Right lobe of liver (tissue), 6 donors: ENCODE measurements around the gene TCN1. TPM values are rescaled to one million over a fixed set of nuclear protein-coding genes. Genes with fewer than 3 reads are reported as not detected.

Experiments used
- ATAC-seq, 4 donors: fragments of 200-7000 bp; cut with Tn5 transposase; one replicate each; pipeline ENCODE4 v1.9.1; 2020; ENCODE audit warnings: mild to moderate bottlenecking in 4 of 4, moderate library complexity in 4 of 4
- DNase-seq, 3 donors: peaks; one replicate each; pipeline ENCODE4 v3.0.0-alpha.2; 2020
- H3K27ac ChIP-seq, 3 donors: fragments of 200-600 bp; one replicate each; pipeline ENCODE4 v1.8.0; 2022
- H3K27me3 ChIP-seq, 2 donors: fragments of 200-600 bp; one replicate each; pipeline ENCODE4 v1.8.0; 2022
- H3K36me3 ChIP-seq, 4 donors: fragments of 200-600 bp; sonication (generic) in 1 of 4; one replicate each; pipeline versions ENCODE4 v1.5.1 to v1.8.0; 2017 to 2022; ENCODE audit warnings: control low read depth in 1 of 4
- H3K4me1 ChIP-seq, 4 donors: fragments of 200-600 bp; sonication (generic) in 1 of 4; one replicate each; pipeline versions ENCODE4 v1.5.1 to v1.8.0; 2017 to 2022; ENCODE audit warnings: control low read depth in 1 of 4
- H3K4me3 ChIP-seq, 3 donors: fragments of 200-600 bp; one replicate each; pipeline ENCODE4 v1.8.0; 2022
- H3K9me3 ChIP-seq, 4 donors: fragments of 200-600 bp; sonication (generic) in 1 of 4; one replicate each; pipeline versions ENCODE4 v1.5.1 to v1.8.0; 2017 to 2022; ENCODE audit warnings: control low read depth in 1 of 4
- POLR2A ChIP-seq: fragments of 450-650 bp; IDR thresholded peaks from one replicate; pipeline ENCODE4 v1.6.1; 2017; ENCODE audit warnings: antibody characterized with exemption, mild to moderate bottlenecking
- WGBS: methylation state at CpG from one replicate; pipeline ENCODE4 v1.1.6; 2018; ENCODE audit warnings: low coverage, low lambda C conversion rate; ENCODE audit not compliant: insufficient coverage; ENCODE audit errors: missing lambda C conversion rate; 5-methylcytosine and 5-hydroxymethylcytosine counted together
- intact Hi-C, 2 donors: fragments of 100-400 bp; cut with DNase I; formaldehyde crosslinking; loops; one replicate each; pipeline versions ENCODE4 v1.11.2 to v1.14.1; 2022
- total RNA-seq, 6 experiments: library from RNA; depleted of rRNA in 2 of 6; stranded (reverse); fragments of >200 nt in 2 of 6; fragmentation: NEBNext Ultra II Directional in 3 of 6; extraction: Animal tissue kit (Norgen Biotek cat#: 25700) in 3 of 6; gene quantifications; one replicate each; pipeline versions ENCODE4 v1.1.0 to v1.2.4, GENCODE V29; 2016 to 2023
- TF ChIP-seq, protein P1 (sequence below), 4 donors: fragments of 200-600 bp in 3 of 4; fragments of 450-650 bp in 1 of 4; IDR thresholded peaks; one replicate each; pipeline versions ENCODE4 v1.5.1 to v1.8.0; 2016 to 2022; ENCODE audit warnings: antibody characterized with exemption in 4 of 4, mild to moderate bottlenecking in 2 of 4
- donor health status: DM: no; HTN: yes; CAD: no.
- donor health status: DM: no; HTN: no; CAD: no.
- donor health status: DM: no; HTN: no; CAD: no.
- donor health status: DM: no; HTN: yes; CAD: no.
- donor health status: DM: no; HTN: yes; CAD: no.

TCN1 gene
- total RNA-seq, 6 experiments from 2014 or later = 0.55 to 0.62 TPM; not detected in 4

DNA sequence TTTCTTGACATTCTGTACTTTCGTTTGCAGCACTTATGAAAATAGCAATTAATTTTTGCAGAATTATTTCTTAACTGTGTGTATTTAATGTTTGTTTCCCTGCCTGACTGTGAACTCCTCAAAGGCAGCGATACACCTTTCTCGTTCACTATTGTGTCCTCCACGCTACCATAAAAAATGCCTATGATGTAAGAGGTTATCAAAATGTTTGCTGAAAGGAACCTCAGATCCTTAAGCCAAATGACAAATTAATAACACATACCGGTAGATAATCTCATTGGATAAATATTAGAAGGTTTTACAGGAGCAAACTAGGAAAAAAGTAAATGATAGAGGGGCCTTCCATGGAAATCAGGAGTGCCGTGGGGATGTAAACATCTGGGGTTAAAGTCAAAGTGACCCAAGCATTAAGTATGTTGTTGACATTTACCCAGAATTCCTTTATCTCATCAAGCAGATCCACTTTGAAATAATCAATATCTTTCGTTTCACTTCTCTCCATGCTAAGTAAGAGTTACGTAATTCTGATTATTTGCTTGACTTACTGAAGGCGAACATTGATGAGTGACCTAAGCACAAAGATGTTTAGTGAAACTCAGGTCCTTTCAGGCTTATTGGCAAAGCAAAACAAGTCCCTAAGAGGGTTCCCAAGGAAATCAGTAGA, 9.7 kb upstream of the TCN1 start:
- Histone ChIP-seq H3K4me1 (no peaks in the 10 kb centered on the region), H3K27ac (no peak overlapping the region), H3K36me3 (no peaks in the 10 kb centered on the region), H3K4me3 (no peak overlapping the region), H3K27me3 (no peaks in the 10 kb centered on the region), H3K9me3 (no peaks in the 10 kb centered on the region)
- peak in 2 of 4 donors; percentile 28 to 44 for ATAC-seq
- DNase-seq = no peak
- intact Hi-C loops = no loop called here
- TF ChIP-seq, protein P1, sequence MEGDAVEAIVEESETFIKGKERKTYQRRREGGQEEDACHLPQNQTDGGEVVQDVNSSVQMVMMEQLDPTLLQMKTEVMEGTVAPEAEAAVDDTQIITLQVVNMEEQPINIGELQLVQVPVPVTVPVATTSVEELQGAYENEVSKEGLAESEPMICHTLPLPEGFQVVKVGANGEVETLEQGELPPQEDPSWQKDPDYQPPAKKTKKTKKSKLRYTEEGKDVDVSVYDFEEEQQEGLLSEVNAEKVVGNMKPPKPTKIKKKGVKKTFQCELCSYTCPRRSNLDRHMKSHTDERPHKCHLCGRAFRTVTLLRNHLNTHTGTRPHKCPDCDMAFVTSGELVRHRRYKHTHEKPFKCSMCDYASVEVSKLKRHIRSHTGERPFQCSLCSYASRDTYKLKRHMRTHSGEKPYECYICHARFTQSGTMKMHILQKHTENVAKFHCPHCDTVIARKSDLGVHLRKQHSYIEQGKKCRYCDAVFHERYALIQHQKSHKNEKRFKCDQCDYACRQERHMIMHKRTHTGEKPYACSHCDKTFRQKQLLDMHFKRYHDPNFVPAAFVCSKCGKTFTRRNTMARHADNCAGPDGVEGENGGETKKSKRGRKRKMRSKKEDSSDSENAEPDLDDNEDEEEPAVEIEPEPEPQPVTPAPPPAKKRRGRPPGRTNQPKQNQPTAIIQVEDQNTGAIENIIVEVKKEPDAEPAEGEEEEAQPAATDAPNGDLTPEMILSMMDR (IDR thresholded peaks at IDR 0.05) = no peak
- TF ChIP-seq POLR2A = no peak
- 32% methylated on average over 9 of the region's 9 CpGs for WGBS

DNA sequence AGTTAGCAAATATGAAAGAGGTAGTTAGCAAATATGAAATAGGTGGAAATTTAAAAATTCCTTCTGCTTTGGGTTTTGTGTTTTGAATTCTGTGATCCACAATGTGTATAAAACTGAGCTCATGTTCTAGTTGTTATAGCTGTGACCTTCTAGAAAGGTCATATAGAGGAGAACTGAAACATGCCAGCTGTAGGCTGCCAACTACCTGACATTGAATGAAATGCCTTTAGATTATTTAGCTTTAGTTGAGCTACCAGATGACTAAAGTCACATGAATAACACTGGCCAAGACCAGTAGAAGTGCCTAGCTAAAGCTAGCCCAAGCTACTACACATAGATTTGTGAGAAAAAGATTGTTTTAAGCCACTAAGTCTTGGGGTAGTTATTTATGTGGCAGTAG, 5.8 kb upstream of the TCN1 start:
- intact Hi-C loops = no loop called here
- no peaks in the 10 kb centered on the region for H3K27me3 ChIP-seq
- TF ChIP-seq POLR2A = no peak
- TF ChIP-seq, protein P1 (IDR thresholded peaks at IDR 0.05) = no peak
- ATAC-seq = no peak
- H3K27ac ChIP-seq = no peak overlapping the region
- no peaks in the 10 kb centered on the region for H3K36me3 ChIP-seq
- no peak for DNase-seq
- no peaks in the 10 kb centered on the region for H3K4me1 ChIP-seq
- no peak overlapping the region for H3K4me3 ChIP-seq
- no peaks in the 10 kb centered on the region for H3K9me3 ChIP-seq

DNA sequence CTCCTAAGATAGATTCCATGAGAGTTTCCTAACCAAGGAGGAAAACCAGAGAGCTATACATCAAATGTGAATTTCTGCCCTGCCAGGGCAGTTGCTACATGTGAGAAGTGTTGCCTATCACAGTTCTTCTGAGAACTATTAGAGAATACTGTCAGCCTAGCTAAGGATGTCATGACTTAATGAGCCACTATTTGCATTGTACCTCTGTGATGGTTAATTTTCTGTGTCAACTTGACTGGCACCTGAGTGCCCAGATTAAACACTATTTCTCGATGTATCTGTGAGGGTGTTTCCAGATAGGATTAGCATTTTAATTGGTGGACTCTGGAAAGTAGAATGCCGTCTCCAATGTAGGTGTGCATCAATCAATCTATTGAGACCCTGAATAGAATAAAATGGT, 1.7 kb upstream of the TCN1 start:
- H3K27ac ChIP-seq = no peak overlapping the region
- ATAC-seq (no peak), DNase-seq (no peak)
- no peak overlapping the region for H3K4me3 ChIP-seq
- intact Hi-C loops = no loop called here
- no peaks in the 10 kb centered on the region for H3K27me3 ChIP-seq
- no peaks in the 10 kb centered on the region for H3K36me3 ChIP-seq
- WGBS = 83% methylated on average over 2 of the region's 2 CpGs
- TF ChIP-seq, protein P1 (IDR thresholded peaks at IDR 0.05) = no peak
- no peak for TF ChIP-seq POLR2A
- H3K4me1 ChIP-seq = no peaks in the 10 kb centered on the region
- H3K9me3 ChIP-seq = no peaks in the 10 kb centered on the region

DNA sequence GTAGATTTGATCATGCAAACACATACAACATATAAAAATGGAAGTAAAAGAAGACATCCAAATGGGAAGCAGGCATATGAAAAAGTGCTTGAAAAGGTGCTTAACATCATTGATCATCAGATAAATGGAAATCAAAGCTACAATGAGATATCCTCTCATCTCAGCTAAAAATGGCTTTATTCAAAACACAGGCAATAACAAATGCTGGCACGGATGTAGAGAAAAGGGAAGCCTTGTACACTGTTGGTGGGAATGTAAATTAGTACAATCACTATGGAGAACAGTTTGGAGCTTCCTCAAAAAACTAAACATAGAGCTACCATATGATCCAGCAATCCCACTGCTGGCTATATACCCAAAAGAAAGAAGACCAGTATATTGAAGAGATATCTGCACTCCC, 549 bp upstream of the TCN1 start:
- ATAC-seq = no peak
- WGBS = 11% methylated on average over 1 of the region's 1 CpG
- TF ChIP-seq, protein P1 (IDR thresholded peaks at IDR 0.05) = no peak
- no peak for TF ChIP-seq POLR2A

DNA sequence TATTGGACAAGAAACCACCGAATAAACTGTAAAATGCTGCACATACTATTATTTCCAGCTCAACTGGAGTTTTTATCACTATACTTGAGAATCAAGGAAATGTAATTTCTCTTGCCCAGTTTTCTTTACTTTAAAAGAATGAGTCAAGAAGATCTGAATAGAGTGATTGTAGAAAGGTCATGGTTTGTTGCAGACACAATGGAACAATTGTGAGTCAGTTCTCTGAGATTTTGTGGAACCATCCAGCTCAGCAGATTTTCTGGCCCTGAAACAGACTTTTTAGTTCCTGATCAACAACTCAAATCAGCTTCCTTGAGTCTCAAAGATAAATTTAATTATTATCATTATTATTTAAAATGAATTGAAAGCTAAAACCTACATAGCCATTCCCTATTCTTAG, 1.3 kb downstream of the TCN1 start:
- ATAC-seq = peak in 1 of 4 donors; percentile 42
- Histone ChIP-seq H3K4me3 (no peak overlapping the region), H3K27me3 (no peaks in the 10 kb centered on the region), H3K36me3 (no peaks in the 10 kb centered on the region), H3K4me1 (no peaks in the 10 kb centered on the region), H3K9me3 (no peaks in the 10 kb centered on the region), H3K27ac (no peak overlapping the region)
- TF ChIP-seq POLR2A = no peak
- TF ChIP-seq, protein P1 (IDR thresholded peaks at IDR 0.05) = no peak
- WGBS = 39% methylated on average over 1 of the region's 1 CpG
- intact Hi-C loops = no loop called here
- no peak for DNase-seq

More for the DNA sequence above, 549 bp upstream of the TCN1 start:
- H3K36me3 ChIP-seq = no peaks in the 10 kb centered on the region
- intact Hi-C loops = no loop called here
- H3K9me3 ChIP-seq = no peaks in the 10 kb centered on the region
- no peak for DNase-seq
- H3K27me3 ChIP-seq = no peaks in the 10 kb centered on the region
- no peaks in the 10 kb centered on the region for H3K4me1 ChIP-seq
- H3K4me3 ChIP-seq = no peak overlapping the region
- H3K27ac ChIP-seq = no peak overlapping the region
